SU-DHL-6 (cell line): ENCODE measurements around the gene MC1R.

Source experiments
- CTCF ChIP-seq: fragments of 200-600 bp; sonication (generic); IDR thresholded peaks from one replicate; pipeline ENCODE4 v1.5.1; 2017; ENCODE audit warnings: antibody characterized with exemption, mild to moderate bottlenecking, low read length, moderate library complexity; ENCODE audit not compliant: insufficient read depth, poor library complexity, severe bottlenecking
- EZH2phosphoT487 ChIP-seq: fragments of 200-600 bp; sonication (generic), shearing (Covaris generic); conservative IDR thresholded peaks from 2 replicates; pipeline ENCODE4 v1.6.1; 2018; ENCODE audit warnings: mild to moderate bottlenecking, antibody characterized with exemption, low read length, moderate library complexity, mixed read lengths

GRCh38 chr16:89954462-89954861 is 35.8 kb downstream of the MC1R start:
- TF ChIP-seq CTCF (no peak), EZH2phosphoT487 (no peak)
